HL-60/S4 treated with phorbol 12-myristate 13-acetate at 8.2 ng/mL for 4 days and 3 days (cell line): Measurements from ENCODE around the gene SLCO2B1.

Source experiments
- in situ Hi-C: fragments of 300-500 bp; cut with MboI; formaldehyde crosslinking; loops from 2 replicates; pipeline ENCODE4 v1.15.0; 2022; ENCODE audit warnings: low sequenced_read_pairs

The SLCO2B1 gene

DNA sequence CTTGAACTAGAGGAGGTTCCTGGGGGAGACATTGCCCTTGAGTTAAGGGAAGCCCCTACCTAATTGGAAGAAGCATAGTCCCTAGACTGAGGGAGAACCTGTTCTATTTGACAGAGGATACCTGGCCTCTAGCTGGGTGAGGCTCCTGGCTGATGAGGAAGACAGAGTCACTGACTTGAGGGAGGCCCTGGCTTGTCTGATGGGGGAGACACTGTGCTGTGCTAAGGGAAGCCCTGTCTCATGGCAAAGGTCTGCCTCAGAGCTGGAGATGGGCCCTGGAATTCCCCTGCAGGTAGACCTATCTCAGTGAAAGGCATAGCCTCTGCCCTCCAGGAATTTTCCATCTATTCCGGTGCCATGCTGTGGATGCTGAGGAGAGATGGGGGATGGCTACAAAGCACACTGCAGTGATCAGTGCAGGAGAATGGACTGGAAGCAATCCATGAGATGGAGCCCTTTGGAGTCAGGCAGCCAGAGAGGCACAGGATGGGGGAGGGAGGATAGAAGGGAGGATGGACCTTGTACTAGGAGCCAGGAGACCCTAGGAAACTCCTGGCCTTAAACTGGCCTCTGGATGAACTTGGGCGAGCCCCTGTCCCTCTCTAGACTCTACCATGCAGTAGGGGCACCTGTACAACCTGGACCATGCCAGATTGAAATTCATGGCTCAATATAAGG is 39.9 kb downstream of the SLCO2B1 start:
- in situ Hi-C loops = no loop called here

DNA sequence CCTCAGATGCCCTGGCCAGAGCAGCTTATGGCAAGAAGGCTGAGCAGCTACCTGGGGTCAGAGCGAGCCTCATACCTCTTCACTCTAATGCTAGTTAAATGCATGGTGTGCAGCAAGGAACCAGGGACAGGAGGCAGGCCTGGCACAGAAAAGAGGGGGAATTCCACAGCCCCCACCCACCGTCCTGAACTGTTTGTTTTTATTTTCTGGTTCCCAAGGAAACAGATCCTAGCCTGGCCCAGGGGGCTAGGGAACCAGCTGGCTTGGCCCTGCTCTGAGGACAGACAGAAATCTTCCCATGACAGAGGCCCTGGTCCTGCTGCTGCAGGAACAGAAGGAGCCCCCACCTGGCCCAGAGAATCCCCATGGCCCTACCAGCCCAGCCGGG is 40.4 kb downstream of the SLCO2B1 start:
- in situ Hi-C loops = no loop called here

DNA sequence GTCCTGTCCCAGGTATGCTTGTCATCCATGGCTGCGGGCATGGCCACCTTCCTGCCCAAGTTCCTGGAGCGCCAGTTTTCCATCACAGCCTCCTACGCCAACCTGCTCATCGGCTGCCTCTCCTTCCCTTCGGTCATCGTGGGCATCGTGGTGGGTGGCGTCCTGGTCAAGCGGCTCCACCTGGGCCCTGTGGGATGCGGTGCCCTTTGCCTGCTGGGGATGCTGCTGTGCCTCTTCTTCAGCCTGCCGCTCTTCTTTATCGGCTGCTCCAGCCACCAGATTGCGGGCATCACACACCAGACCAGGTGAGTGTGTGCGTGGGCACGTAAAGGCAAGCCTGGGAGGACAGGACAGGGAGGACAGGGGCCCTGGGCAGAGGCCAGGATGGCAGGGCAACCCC is 42.4 kb downstream of the SLCO2B1 start:
- in situ Hi-C loops = no loop called here

DNA sequence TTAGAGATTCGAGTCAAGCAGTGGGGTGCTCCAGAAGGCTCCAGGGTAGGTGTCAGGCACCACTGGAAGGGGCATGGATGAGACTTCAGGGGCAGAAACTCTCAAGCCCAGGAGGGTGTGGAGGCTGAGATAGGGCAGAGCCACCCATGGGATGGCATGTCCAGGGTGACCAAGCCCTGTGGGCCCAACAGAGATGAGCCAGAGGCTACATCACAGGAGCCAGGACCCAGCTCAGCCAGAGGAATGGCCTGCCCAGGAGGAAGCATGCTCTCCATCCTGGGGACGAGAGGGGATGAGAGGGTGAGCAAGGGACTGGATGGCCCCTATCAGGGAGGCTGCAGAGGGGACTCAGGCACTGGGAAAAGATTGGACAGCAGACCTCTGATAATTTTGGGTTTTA is 42.8 kb downstream of the SLCO2B1 start:
- in situ Hi-C loops = no loop called here

DNA sequence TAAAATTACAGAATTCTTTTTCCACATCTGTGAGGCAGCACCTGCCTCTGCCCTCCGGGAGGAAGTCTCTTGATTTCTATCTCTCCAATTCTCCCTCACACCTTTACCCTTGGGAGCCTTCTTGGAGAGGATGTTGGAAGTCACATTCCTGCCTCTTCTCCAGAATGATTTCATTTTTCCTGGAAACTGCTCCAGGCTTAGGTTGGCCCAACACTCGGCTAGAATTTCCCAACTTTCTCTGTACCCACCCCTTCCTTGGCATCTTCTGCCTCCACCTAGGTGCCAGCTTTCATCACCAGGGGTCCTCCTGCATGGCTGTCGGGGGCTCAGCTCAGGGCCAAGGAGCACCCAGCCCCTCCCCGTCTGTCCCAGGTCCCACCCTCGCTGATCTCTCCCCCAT is 43.2 kb downstream of the SLCO2B1 start:
- in situ Hi-C loops = no loop called here

DNA sequence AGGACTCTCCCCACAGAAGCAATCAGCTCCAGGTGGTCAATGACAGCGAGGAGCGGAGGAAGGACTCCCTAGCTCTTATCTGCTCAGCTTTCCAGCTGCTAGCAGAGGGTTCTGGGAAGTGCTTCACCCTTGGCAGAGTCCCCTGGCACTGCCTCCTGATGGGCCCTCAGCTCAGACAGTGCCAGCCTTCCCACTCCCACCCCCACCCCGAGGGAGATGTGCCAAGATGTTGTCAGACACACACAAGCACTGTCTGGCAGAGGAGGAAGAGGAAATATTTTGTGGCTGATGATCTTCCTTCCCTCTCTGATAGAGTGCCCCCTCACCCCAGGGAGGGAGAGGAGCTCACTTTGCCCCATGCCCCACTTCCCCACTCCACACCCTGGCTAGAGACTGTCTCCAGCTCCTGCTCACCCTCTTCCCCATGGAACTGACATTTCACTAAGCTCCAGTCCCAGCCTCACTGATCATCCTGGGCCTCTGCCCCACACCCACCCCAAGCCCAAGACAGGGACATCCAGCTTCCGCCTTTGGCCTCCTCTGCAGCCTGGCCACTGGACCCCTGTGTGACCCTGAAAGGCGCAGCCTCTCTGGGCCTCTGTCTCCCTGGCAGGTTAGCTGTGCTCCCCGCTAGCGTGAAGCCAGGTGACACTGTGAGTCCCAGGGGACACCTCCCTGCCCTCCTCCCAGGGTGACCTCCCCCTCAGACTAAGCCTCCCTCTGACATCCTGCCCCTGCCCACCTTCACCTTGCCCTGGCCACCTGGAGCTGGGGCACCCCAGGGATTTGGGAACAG is 44.5 kb downstream of the SLCO2B1 start:
- in situ Hi-C loops = no loop called here

DNA sequence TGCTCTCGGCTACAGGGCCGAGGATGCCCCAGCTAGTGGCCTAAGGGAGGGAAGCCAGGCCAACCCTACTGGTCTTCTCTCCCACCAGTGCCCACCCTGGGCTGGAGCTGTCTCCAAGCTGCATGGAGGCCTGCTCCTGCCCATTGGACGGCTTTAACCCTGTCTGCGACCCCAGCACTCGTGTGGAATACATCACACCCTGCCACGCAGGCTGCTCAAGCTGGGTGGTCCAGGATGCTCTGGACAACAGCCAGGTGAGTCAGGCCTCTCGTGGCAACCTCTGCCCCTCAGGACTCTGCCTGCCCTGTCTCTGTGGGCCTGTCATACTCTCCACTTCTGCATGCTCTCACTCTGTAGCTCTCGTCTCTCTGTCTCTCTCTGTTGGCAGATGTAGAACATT is 45.5 kb downstream of the SLCO2B1 start:
- in situ Hi-C loops = no loop called here

DNA sequence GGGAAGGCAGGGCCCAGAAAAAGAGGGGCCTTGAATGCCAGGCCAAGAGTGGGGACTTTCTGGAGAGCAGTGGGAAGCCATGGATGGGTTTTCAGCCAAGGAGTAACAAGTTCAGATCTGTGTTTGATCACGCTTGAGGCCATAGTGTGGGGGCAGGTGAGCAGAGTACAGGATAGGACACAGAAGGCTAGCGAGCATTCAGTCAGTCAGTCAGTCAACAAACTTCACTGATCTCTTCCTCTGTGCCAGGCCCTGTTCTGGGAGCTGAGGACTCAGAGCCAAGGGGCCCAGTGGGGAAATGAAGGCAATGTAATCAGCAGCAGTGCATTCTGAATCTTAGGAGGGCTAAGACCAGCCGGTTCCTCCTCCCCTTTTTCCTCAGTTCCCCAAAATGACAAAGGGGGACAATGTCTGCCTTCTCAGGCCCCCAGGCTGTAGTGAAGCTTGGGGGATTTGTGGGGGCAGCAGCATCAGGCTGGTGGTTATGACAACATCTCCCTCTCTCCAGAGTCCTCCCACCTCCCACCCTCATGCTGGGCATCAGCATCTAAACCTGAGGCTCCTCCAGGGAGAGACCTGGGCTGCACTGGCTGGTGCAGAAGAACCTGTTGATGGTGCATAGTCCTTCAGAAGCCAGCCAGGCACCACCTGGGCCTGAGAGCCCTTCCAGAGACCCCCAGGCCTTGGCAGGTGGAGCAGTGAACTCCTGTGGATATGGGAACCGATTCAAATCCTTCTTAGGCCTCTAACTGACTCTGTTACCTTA is 46.8 kb downstream of the SLCO2B1 start:
- in situ Hi-C loops = no loop called here

DNA sequence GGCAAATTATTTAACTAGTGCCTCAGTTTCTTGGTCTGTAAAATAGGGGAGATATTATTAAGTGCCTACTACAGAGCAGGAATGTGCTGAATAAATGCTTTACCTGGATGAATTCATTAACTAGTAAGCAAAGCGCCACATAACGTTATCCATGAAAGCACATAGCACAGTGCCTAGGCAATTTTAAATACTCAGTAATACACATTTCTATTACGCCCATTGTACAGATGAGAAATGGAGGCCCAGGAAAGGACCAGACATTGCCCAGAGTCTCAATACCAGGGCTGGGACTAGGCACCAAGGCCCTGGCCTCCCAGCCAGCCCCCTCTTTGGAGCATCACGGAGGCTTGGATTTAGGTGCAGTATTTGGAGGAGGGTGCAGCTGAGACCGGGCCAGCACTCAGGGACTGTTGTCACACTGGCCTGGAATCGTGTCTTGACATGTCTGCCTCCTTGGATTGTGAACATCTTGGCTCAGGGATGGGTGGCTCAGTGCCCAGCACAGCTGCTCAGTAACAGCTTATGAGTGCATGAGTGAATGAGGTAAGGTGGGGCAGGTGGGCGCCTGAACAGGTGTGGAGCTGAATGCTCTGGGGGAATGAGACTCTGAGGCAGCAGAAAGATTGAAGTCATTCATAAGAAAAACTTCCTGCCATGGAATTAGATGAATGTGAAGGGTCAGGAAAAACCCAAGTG is 47.5 kb downstream of the SLCO2B1 start:
- in situ Hi-C loops = no loop called here

DNA sequence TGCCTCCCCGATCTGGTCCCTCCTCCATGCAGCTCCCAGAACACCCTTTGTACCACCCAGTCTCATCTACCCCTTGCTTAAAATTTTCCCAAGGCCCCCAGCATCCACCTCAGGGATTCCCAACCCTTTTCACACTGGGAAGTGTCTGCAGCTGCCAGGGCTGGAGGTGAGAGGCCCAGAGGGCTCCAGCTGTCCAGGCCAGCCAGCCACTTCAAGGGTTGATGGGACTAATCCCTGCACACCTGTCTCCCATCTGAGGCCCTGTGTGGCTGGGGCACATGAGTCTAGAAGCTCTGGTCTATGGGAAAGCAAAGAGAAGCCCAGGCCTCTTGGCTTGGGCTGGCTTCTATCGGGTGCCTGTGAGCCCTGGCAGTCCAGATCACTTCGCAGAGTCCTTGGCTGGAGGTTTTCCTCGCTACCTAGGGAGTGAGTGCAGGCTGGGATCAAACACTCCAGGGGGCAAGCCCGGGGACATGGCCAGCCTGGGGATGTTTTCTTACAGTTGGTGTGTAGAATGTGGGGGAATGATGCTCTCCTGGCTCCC is 48.6 kb downstream of the SLCO2B1 start:
- in situ Hi-C loops = no loop called here

DNA sequence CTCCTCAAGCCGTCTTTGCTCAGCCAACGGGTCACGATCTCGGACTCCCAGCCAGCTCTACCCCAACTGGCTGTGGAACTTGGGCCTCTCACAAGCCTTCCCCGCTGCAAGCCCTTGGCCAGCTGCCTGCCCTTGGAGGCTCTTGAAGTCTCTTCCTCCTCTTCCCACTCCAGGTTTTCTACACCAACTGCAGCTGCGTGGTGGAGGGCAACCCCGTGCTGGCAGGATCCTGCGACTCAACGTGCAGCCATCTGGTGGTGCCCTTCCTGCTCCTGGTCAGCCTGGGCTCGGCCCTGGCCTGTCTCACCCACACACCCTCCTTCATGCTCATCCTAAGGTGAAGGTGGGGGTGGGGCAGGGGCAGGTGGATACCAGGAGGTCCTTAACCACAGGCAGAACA is 49.1 kb downstream of the SLCO2B1 start:
- in situ Hi-C loops = loop anchor here (5.0 kb wide), 1 partner anchor 53 kb away; no protein-coding TSS in a partner anchor

DNA sequence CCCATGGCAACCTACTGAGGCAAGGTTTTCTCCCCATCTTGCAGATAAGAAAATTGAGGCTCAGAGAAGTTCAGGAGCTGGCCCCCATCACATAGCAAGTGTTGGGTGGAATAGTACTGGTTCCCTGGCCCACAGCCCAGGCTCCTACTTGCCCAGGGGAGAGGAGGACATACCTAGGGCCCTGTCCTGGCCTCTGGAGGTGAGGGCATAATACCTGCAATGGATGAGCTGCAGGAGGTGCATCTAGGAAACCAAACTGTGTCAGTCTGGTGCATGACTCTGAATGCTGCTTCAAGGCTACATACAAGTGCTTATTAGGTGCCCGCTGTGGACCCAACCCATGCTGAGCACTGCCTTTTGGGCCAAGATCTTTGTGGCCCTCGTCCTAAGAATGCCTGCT is 49.6 kb downstream of the SLCO2B1 start:
- in situ Hi-C loops = loop anchor here (5.0 kb wide), 1 partner anchor 53 kb away; no protein-coding TSS in a partner anchor

DNA sequence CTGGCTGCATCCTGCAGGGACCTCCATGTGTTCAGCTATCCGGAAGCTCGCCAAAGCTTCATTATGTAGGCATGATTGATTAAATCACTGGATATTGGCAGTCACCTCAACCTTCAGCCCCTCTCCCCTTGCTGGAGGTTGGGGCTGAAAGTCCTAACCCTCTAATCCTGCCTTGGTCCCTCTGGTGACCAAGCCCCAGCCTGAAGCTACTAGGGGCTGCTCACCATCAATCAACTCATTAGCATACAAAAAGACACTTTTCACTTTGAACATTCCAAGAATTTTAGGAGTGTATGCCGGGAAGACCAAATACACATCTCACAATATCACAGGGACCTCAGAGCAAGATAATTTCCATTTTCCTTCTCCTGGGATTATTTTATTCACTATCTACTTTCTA is 50.9 kb downstream of the SLCO2B1 start:
- in situ Hi-C loops = loop anchor here (5.0 kb wide), 1 partner anchor 54 kb away; no protein-coding TSS in a partner anchor

DNA sequence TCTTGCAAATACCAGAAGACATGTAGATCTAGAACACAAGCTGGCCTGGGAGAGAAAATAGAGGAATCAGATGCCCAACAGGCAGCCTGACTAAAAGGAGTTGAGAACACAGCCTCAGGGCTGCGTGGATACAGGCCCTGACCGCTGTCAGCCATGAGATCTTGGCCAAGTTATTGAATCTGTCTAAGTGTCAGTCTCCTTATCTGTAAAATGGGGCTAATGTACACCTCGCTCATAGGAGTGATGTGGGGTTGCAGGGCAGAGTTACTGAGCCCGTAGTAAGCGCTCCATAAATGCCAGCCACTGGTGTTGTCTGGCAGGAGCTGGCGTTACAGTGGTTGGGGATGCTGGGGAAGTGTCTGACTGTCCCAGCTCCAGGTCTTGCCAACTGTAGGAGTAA is 51.3 kb downstream of the SLCO2B1 start:
- in situ Hi-C loops = loop anchor here (5.0 kb wide), 1 partner anchor 55 kb away; no protein-coding TSS in a partner anchor

DNA sequence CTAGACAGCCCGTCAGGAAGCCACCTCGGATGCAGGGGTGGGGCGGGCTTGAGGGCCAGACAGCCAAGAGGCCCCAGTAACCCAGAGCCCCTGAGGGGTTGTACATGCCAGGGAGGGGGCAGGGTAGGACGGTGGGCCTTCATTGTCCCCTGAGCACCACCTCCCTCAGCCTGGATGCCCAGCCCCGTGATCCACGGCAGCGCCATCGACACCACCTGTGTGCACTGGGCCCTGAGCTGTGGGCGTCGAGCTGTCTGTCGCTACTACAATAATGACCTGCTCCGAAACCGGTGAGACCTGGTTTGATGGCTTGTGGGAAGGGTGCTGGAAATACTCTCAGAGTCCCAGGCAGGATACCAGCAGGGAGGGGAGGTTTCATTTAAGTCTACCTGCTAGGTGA is 52.2 kb downstream of the SLCO2B1 start:
- in situ Hi-C loops = loop anchor here (5.0 kb wide), 1 partner anchor 56 kb away; no protein-coding TSS in a partner anchor

DNA sequence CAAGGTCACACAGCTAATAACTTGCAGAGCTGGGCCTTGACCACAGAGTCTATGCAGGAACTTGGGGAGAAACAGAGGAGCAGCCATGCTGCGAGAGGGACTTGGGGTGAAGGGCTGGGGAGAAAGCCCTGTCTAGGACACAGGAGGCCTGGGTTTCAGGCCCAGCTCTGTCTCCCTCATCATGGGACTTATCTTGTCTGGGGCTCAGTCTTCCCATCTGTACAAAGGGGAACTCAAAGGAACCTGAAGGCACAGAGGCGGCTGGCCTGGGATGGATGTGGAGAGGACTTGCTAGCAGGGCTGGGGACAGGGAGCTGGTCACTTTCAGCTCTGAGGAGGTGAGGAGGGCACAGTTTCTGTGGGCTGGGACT is 52.7 kb downstream of the SLCO2B1 start:
- in situ Hi-C loops = loop anchor here (5.0 kb wide), 1 partner anchor 56 kb away; no protein-coding TSS in a partner anchor

DNA sequence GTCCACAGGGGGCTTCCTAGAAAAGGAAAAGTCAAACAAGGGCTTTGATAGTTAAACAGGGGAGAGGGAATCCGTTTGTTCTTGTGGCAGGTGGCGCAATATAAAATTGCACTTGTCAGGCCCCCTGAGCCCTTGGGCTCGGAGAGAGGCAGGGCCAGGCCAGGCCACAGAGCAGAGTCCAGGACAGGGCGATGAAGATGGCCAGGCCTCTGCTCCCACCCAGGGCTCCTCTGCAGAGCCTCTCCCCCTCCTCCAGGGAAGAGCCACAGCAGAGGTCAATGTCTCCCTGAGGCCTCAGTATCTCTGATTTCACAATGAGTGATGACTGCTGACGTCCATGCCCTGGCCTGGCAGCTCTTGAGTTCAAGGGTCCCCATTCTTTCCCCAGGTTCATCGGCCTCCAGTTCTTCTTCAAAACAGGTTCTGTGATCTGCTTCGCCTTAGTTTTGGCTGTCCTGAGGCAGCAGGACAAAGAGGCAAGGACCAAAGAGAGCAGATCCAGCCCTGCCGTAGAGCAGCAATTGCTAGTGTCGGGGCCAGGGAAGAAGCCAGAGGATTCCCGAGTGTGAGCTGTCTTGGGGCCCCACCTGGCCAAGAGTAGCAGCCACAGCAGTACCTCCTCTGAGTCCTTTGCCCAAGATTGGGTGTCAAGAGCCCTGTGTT is 53.2 kb downstream of the SLCO2B1 start:
- in situ Hi-C loops = loop anchor here (5.0 kb wide), 1 partner anchor 57 kb away; no protein-coding TSS in a partner anchor

DNA sequence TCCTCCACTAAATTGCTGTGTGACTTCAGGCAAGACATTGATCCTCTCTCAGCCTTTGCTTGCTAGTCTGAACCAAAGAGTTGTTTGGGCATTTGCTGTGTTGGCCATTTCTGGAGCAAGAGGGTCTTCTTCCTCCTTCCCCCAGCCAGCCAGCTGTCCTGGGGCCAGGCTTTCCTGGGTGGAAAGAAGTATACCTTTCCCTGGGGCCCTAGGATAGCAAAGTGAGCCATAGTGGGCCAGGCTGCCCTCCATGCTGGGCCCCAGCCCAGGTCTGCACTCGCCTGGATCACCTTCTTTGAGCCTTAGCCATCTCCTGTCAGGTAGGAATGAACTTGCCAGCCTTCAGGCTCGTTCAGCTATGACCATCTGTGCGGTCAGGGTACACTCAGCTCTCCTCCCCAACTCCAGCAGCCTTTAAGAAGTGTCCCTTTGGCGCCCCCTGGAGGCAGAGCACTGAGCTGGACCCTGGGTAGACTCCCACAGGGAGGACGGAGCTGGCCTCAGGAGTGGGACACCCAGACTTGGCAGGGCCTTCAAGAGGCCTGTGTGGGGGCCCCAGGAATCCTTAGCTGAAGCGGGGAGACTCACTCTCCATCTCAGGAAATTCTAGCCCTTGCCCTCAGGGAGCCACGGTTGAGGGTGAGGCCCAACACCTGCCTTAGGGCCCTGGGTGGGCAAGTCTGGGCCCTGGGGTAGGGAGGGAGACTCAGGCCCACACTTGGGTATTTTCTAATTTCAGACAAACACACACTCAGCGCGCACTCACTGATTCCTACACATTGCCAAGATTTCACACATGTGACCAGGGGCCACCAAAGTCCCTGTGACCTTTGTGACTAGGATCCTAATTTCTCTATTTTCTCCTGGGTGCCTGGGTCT is 54.0 kb downstream of the SLCO2B1 start:
- in situ Hi-C loops = loop anchor here (5.0 kb wide), 1 partner anchor 58 kb away; no protein-coding TSS in a partner anchor

DNA sequence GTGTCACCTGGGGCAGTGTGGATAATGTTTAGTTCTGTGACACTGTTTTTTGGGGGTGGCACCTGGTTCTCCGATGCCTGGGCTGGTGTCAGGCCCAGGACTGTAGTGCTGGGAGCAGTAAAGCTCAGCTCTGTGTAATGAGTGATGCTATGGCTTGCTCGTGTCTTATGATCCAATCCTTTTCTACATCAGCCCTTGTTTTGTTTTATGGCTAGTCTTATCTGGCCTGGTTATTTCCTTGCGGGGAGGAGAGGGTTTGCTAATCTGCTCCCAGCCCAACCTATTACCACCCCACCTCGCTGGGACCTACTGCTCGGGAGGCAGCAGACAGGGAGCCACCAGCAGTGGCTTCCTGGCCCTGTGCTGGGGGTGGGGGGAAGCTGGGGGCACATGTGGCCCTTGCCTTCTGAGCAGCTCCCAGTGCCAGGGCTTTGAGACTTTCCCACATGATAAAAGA is 54.7 kb downstream of the SLCO2B1 start:
- in situ Hi-C loops = no loop called here
